SKM-1 (cell line): ENCODE results near the gene SREK1IP1.

Experiments used
- DNase-seq: peaks from one replicate; lab custom pipeline; 2025; ENCODE audit not compliant: unreplicated experiment; lab: John Stamatoyannopoulos, UW

SREK1IP1 gene

DNA sequence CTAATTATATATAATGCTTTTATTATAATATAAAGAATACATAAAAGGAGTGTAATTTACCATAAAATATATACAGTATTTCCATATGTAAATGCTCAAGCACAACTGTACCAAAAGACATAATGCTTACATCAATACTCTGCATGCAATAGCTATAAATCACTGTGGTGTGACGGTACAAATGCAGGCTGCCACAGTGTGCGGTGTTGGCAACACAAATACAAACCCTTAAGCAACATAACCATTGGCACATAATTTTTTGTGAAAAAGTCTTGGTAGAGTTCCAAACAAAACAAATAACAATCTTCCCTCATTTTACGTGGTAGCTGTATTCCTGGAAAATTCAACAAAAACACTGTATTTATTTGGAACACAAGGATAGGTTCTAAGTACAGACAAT lies 80.1 kb downstream of the SREK1IP1 start:
- DNase-seq, result no peak

DNA sequence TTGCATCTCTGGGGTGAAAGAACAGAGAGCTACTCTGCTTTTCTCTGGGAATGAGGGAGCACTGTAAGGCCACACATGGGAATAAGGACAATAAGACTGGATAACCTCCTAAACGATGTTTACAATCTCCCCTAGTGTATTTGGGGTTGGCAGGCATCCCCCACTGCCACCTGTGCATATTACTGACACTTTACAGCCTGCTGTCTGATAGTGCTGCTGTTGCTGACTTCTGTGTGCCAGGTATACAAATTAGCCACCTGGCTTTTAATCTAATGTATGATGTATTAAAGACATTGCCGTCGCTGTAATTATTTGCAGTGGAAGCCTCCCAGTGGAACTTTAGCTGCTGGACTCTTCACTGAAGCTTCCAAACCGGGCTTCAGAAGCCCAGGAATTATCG lies 82.6 kb downstream of the SREK1IP1 start:
- DNase-seq, result no peak

DNA sequence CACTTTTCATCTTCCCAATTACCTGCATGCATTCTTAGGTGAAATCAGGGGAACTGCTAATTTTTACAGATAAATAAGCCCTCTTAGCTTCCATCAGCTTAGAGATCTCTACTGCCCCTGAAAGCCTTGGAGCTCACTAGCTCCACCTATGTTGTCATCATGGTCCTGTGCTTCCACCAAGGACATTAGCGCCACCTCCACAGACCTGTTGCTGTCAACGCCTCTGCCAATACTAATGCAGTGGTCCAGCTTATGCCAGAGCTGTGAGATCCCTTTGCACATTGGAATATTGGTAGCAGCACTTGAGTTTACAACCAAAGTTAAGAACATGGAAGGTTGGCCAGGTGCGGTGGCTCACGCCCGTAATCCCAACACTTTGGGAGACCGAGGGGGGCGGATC lies 85.9 kb downstream of the SREK1IP1 start:
- no peak for DNase-seq

- DNase-seq, result no peak
These were observed 88.2 kb downstream of the SREK1IP1 start for GRCh38 chr5:64680289-64680688.

DNA sequence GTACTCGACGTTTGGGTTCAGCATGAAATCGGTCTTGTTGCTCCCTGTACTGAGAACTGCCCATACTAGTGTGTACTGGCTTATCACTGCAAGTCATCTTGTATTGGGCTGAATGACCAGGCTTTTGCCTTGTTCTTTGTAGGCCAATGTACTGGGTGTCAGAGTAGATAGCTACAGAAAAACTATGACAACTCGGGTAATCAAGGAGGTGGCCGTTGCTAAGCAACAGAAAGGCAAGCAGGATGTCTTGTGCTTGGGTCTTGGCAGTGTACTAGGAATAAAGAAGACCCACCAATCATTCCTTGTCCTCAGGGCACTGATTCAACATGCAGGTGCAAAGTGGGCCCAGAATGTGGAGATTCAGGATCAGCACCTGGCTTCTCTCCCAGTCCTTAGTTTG lies 90.1 kb downstream of the SREK1IP1 start:
- DNase-seq, result no peak

GRCh38 chr5:64671678-64672077 lies 96.8 kb downstream of the SREK1IP1 start:
- DNase-seq, result no peak

DNA sequence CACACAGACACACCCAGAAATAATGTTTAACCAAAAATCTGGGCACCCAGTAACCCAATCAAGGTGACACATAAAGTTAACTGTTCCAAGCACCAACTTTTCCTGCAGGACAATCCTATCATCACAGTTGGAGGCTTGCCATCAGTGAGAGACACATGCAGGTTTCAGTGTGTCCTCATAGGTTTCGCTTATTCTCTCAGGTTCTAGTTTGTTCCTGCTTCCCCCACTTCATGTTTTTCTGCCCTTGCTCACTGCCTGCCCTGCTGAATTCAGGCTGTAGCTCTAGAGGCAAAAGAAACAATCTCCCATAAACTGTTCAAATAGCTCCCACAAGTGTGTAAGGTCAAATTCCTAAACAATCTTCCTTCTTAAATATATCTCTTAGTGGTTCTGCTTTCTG lies 98.2 kb downstream of the SREK1IP1 start:
- DNase-seq, result no peak
